SK-N-MC (cell line): ENCODE results near the gene CAMK2A.

Experiments used
- EZH2 ChIP-seq: fragments of 200-600 bp; sonication (generic); IDR thresholded peaks from one replicate; pipeline ENCODE4 v1.6.1; 2017; ENCODE audit warnings: antibody characterized with exemption
- FOXP2 ChIP-seq: optimal IDR thresholded peaks from 2 replicates; pipeline ENCODE3; 2011; ENCODE audit warnings: mild to moderate bottlenecking, moderate library complexity; ENCODE audit not compliant: insufficient read depth; ENCODE audit errors: extremely low read length, control extremely low read depth
- POLR2AphosphoS5 ChIP-seq: IDR thresholded peaks from 2 replicates; pipeline ENCODE4 v1.6.1; 2012; ENCODE audit warnings: mild to moderate bottlenecking, low read depth, low read length, borderline replicate concordance

- TF ChIP-seq EZH2, result no peak
- TF ChIP-seq POLR2AphosphoS5, result no peak
- TF ChIP-seq FOXP2, result no peak
Observed at GRCh38 chr5:150217873-150218692, 71.5 kb downstream of the CAMK2A start.
